Measurements from ENCODE around the gene MILR1. TPM values are rescaled to one million over a fixed set of nuclear protein-coding genes. Genes with fewer than 3 reads are reported as not detected.
A peak's percentile ranks its signal among the peaks of the same experiment; 100 is the strongest.
"Not testable (repeated sequence)": the region's sequence is repeated elsewhere in the genome, so short reads cannot be mapped to it uniquely, and the experiment has no call there.

MILR1 gene
- total RNA-seq, 1 donor from 2014 or later = 1.9 TPM

DNA sequence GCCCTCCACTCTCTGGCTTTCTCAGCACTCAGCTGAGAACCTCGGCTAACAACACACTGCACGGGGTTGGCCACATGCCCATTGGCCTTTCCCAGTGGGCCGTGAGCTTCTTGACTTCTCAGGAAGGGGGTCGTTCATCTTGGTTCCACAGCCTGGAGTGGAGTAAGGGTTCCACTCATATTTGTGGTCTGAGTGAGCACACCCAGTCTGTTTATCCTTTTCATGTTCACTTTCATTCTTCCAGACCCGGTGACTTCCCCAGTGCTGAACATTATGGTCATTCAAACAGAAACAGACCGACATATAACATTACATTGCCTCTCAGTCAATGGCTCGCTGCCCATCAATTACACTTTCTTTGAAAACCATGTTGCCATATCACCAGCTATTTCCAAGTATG lies 8.2 kb downstream of the MILR1 start:
- no peaks in the 10 kb centered on the region for H3K27me3 ChIP-seq (ENCODE audit: insufficient read depth, low read length)
- Mint-ChIP-seq H3K36me3 (ENCODE audit: low read depth, unreplicated experiment) (no peaks in the 10 kb centered on the region), H3K4me1 (ENCODE audit: low read depth, unreplicated experiment) (peaks cover 15% of the 10 kb centered on the region), H3K27me3 (ENCODE audit: low read depth, unreplicated experiment) (peaks cover 7% of the 10 kb centered on the region), H3K9me3 (ENCODE audit: unreplicated experiment) (no peaks in the 10 kb centered on the region), H3K4me3 (ENCODE audit: unreplicated experiment) (no peak overlapping the region), H3K27ac (ENCODE audit: unreplicated experiment) (no peak overlapping the region)
- no peak overlapping the region for H2AFZ ChIP-seq (ENCODE audit: low read depth, low read length)
- no peaks in the 10 kb centered on the region for H4K20me1 ChIP-seq (ENCODE audit: insufficient read depth, low read length)
- H3K4me2 ChIP-seq (ENCODE audit: low read length) = peak overlapping the region; percentile 30
- DNase-seq (ENCODE audit: low read depth) (peak; percentile 82), FAIRE-seq (no peak)
- H3K9me3 ChIP-seq (ENCODE audit: insufficient read depth, low read depth, low read length) = no peaks in the 10 kb centered on the region
- peaks cover 17% of the 10 kb centered on the region for H3K4me1 ChIP-seq (ENCODE audit: insufficient read depth, low read length)
- H3K9ac ChIP-seq (ENCODE audit: low read length) = no peak overlapping the region
- H3K79me2 ChIP-seq (ENCODE audit: insufficient read depth, low read length) = no peaks in the 10 kb centered on the region
- H3K27ac ChIP-seq (ENCODE audit: low read depth, low read length) = no peak overlapping the region
- TF ChIP-seq, protein P1, sequence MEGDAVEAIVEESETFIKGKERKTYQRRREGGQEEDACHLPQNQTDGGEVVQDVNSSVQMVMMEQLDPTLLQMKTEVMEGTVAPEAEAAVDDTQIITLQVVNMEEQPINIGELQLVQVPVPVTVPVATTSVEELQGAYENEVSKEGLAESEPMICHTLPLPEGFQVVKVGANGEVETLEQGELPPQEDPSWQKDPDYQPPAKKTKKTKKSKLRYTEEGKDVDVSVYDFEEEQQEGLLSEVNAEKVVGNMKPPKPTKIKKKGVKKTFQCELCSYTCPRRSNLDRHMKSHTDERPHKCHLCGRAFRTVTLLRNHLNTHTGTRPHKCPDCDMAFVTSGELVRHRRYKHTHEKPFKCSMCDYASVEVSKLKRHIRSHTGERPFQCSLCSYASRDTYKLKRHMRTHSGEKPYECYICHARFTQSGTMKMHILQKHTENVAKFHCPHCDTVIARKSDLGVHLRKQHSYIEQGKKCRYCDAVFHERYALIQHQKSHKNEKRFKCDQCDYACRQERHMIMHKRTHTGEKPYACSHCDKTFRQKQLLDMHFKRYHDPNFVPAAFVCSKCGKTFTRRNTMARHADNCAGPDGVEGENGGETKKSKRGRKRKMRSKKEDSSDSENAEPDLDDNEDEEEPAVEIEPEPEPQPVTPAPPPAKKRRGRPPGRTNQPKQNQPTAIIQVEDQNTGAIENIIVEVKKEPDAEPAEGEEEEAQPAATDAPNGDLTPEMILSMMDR (IDR thresholded peaks at IDR 0.05; ENCODE audit: insufficient read depth, low read depth, low read length) = no peak
- no peak for TF ChIP-seq EZH2 (IDR thresholded peaks at IDR 0.05; ENCODE audit: insufficient read depth, low read length)
- H3K4me3 ChIP-seq (ENCODE audit: insufficient read depth, low read depth, low read length) = no peak overlapping the region
- no peaks in the 10 kb centered on the region for H3K36me3 ChIP-seq (ENCODE audit: insufficient read depth, low read length)

DNA sequence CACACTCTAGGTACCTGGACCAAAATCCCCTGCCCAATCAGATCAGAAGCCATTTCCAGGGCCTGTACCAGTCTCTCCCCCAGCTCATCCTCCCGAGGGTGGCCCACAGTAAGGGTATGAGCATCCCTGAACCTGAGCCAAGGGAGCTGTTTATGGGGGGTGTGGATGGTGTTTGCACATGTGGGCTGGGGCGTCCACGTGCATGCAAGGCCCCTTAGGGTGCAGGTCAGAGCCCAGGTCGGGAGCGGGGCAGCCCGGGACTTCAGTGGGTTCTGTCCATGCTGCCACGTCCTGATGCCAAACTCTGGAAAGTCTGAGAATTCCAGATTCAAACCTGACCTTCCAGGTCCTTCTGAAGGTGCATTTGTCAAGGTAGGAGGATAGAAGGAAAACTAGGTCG lies 9.8 kb downstream of the MILR1 start:
- peaks cover 2% of the 10 kb centered on the region for H3K9me3 Mint-ChIP-seq (ENCODE audit: unreplicated experiment)
- DNase-seq (ENCODE audit: low read depth) (no peak), FAIRE-seq (no peak)
- H3K9ac ChIP-seq (ENCODE audit: low read length) = no peak overlapping the region
- no peaks in the 10 kb centered on the region for H3K36me3 ChIP-seq (ENCODE audit: insufficient read depth, low read length)
- H3K27me3 Mint-ChIP-seq (ENCODE audit: low read depth, unreplicated experiment) = peaks cover 7% of the 10 kb centered on the region
- peak overlapping the region; percentile 55 for H3K4me2 ChIP-seq (ENCODE audit: low read length)
- no peak overlapping the region for H3K27ac ChIP-seq (ENCODE audit: low read depth, low read length)
- no peak for TF ChIP-seq EZH2 (IDR thresholded peaks at IDR 0.05; ENCODE audit: insufficient read depth, low read length)
- H3K4me3 ChIP-seq (ENCODE audit: insufficient read depth, low read depth, low read length) = no peak overlapping the region
- no peaks in the 10 kb centered on the region for H3K36me3 Mint-ChIP-seq (ENCODE audit: low read depth, unreplicated experiment)
- no peaks in the 10 kb centered on the region for H3K79me2 ChIP-seq (ENCODE audit: insufficient read depth, low read length)
- H3K27ac Mint-ChIP-seq (ENCODE audit: unreplicated experiment) = peak overlapping the region; percentile 94
- H4K20me1 ChIP-seq (ENCODE audit: insufficient read depth, low read length) = no peaks in the 10 kb centered on the region
- peaks cover 17% of the 10 kb centered on the region for H3K4me1 ChIP-seq (ENCODE audit: insufficient read depth, low read length)
- H3K4me1 Mint-ChIP-seq (ENCODE audit: low read depth, unreplicated experiment) = peaks cover 15% of the 10 kb centered on the region
- H3K4me3 Mint-ChIP-seq (ENCODE audit: unreplicated experiment) = no peak overlapping the region
- no peak overlapping the region for H2AFZ ChIP-seq (ENCODE audit: low read depth, low read length)
- H3K27me3 ChIP-seq (ENCODE audit: insufficient read depth, low read length) = no peaks in the 10 kb centered on the region
- no peaks in the 10 kb centered on the region for H3K9me3 ChIP-seq (ENCODE audit: insufficient read depth, low read depth, low read length)

DNA sequence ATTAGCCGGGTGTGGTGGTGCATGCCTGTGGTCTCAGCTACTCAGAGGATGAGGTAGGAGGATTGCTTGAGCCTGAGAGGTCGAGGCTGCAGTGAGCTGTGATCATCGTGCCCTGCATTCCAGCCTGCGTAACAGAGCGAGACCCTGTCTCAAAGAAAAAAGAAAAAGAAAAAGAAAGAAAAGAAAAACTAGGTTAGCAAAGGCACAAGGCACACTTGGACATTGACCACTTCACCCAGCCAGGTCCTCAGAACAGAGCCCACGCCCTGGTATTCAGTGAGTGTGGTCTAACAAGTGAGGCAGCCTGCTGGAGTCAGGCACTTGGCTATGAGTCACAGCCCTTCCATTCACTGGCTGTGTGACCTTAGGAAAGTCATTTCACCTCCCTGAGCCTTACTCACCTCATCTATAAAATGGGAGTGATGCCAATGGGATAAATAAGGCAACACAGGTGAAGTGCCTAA lies 10.4 kb downstream of the MILR1 start:
- Mint-ChIP-seq H3K27me3 (ENCODE audit: low read depth, unreplicated experiment) (peaks cover 7% of the 10 kb centered on the region), H3K27ac (ENCODE audit: unreplicated experiment) (peak overlapping the region; percentile 94), H3K9me3 (ENCODE audit: unreplicated experiment) (peaks cover 2% of the 10 kb centered on the region), H3K4me1 (ENCODE audit: low read depth, unreplicated experiment) (peaks cover 15% of the 10 kb centered on the region), H3K4me3 (ENCODE audit: unreplicated experiment) (no peak overlapping the region), H3K36me3 (ENCODE audit: low read depth, unreplicated experiment) (no peaks in the 10 kb centered on the region)
- H3K27ac ChIP-seq (ENCODE audit: low read depth, low read length) = peak overlapping the region; percentile 32
- peaks cover 17% of the 10 kb centered on the region for H3K4me1 ChIP-seq (ENCODE audit: insufficient read depth, low read length)
- no peak overlapping the region for H2AFZ ChIP-seq (ENCODE audit: low read depth, low read length)
- no peak overlapping the region for H3K9ac ChIP-seq (ENCODE audit: low read length)
- DNase-seq (ENCODE audit: low read depth) (peak; percentile 83), FAIRE-seq (no peak)
- TF ChIP-seq EZH2 (IDR thresholded peaks at IDR 0.05; ENCODE audit: insufficient read depth, low read length) = no peak
- TF ChIP-seq, protein P1 (IDR thresholded peaks at IDR 0.05; ENCODE audit: insufficient read depth, low read depth, low read length) = no peak
- H3K36me3 ChIP-seq (ENCODE audit: insufficient read depth, low read length) = no peaks in the 10 kb centered on the region
- no peaks in the 10 kb centered on the region for H3K79me2 ChIP-seq (ENCODE audit: insufficient read depth, low read length)
- no peaks in the 10 kb centered on the region for H4K20me1 ChIP-seq (ENCODE audit: insufficient read depth, low read length)
- H3K27me3 ChIP-seq (ENCODE audit: insufficient read depth, low read length) = no peaks in the 10 kb centered on the region
- H3K4me2 ChIP-seq (ENCODE audit: low read length) = peak overlapping the region; percentile 55
- H3K9me3 ChIP-seq (ENCODE audit: insufficient read depth, low read depth, low read length) = no peaks in the 10 kb centered on the region
- H3K4me3 ChIP-seq (ENCODE audit: insufficient read depth, low read depth, low read length) = no peak overlapping the region

DNA sequence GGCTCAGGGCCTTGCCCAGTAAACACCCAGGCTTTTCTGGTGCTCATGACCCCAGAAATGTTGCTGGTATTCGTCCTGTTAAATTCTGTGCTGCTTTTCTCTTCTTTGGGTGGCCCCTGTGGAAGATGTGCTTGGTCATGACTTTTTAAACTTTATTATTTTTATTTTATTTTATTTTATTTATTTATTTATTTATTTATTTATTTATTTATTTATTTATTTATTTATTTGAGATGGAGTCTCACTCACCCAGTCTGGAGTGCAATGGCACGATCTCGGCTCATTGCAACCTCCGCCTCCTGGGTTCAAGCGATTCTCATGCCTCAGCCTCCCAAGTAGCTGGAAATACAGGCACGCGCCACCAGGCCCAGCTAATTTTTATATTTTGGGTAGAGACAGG lies 10.9 kb downstream of the MILR1 start:
- not testable (repeated sequence) for H3K4me3 Mint-ChIP-seq (ENCODE audit: unreplicated experiment); FAIRE-seq
- H3K4me1 Mint-ChIP-seq (ENCODE audit: low read depth, unreplicated experiment) = peaks cover 15% of the 10 kb centered on the region

More for the DNA sequence above, 10.9 kb downstream of the MILR1 start:
- DNase-seq (ENCODE audit: low read depth); H3K9ac ChIP-seq (ENCODE audit: low read length); H2AFZ ChIP-seq (ENCODE audit: low read depth, low read length); H3K79me2 ChIP-seq (ENCODE audit: insufficient read depth, low read length); H3K36me3 ChIP-seq (ENCODE audit: insufficient read depth, low read length); H3K4me3 ChIP-seq (ENCODE audit: insufficient read depth, low read depth, low read length); H3K36me3 Mint-ChIP-seq (ENCODE audit: low read depth, unreplicated experiment); H3K9me3 Mint-ChIP-seq (ENCODE audit: unreplicated experiment); H3K9me3 ChIP-seq (ENCODE audit: insufficient read depth, low read depth, low read length); H3K27me3 Mint-ChIP-seq (ENCODE audit: low read depth, unreplicated experiment); H4K20me1 ChIP-seq (ENCODE audit: insufficient read depth, low read length); H3K27me3 ChIP-seq (ENCODE audit: insufficient read depth, low read length): not testable (repeated sequence)
- Histone ChIP-seq H3K27ac (ENCODE audit: low read depth, low read length) (peak overlapping the region; percentile 32), H3K4me1 (ENCODE audit: insufficient read depth, low read length) (peaks cover 17% of the 10 kb centered on the region), H3K4me2 (ENCODE audit: low read length) (peak overlapping the region; percentile 55)
- peak overlapping the region; percentile 41 for H3K27ac Mint-ChIP-seq (ENCODE audit: unreplicated experiment)
